Posterior cingulate gyrus (tissue), 11 donors: ENCODE data around the gene OLFM1.
"Not testable (repeated sequence)": the region's sequence is repeated elsewhere in the genome, so short reads cannot be mapped to it uniquely, and the experiment has no call there.

Experiments used
- DNase-seq, 10 donors: peaks; one replicate each; pipeline versions ENCODE4 v3.0.0 to v3.0.0-alpha.2; 2020 to 2021; ENCODE audit warnings: mixed read lengths in 3 of 10
- intact Hi-C: fragments of 100-400 bp; cut with DNase I; formaldehyde crosslinking; loops from one replicate; pipeline ENCODE4 v1.15.1; 2023

The OLFM1 gene

GRCh38 chr9:135141183-135141774, 53.8 kb downstream of the OLFM1 start:
- intact Hi-C loops: no loop called here
- DNase-seq: no peak

GRCh38 chr9:135144581-135145170, 57.2 kb downstream of the OLFM1 start:
- intact Hi-C loops: no loop called here
- peak in 1 of 10 donors; percentile 63 for DNase-seq

GRCh38 chr9:135145312-135145711, 57.8 kb downstream of the OLFM1 start:
- intact Hi-C loops: no loop called here
- DNase-seq: peak in 1 of 10 donors; percentile 22

GRCh38 chr9:135146241-135146640, 58.8 kb downstream of the OLFM1 start:
- DNase-seq: peak in 1 of 10 donors; percentile 43
- intact Hi-C loops: no loop called here

GRCh38 chr9:135146766-135147473, 59.5 kb downstream of the OLFM1 start:
- peak in 9 of 10 donors; percentile 24 to 97 (median 78) for DNase-seq
- intact Hi-C loops: no loop called here

- intact Hi-C loops: no loop called here
- DNase-seq: peak in 2 of 10 donors; percentile 81 to 84
Observed at GRCh38 chr9:135147474-135147805, 60.0 kb downstream of the OLFM1 start.

GRCh38 chr9:135147938-135148337, 60.5 kb downstream of the OLFM1 start:
- DNase-seq: peak in 2 of 10 donors; percentile 75 to 79
- intact Hi-C loops: no loop called here

- intact Hi-C loops: no loop called here
Observed at GRCh38 chr9:135148386-135148785, 60.9 kb downstream of the OLFM1 start.

GRCh38 chr9:135149901-135150300, 62.4 kb downstream of the OLFM1 start:
- intact Hi-C loops, DNase-seq: not testable (repeated sequence)

More at GRCh38 chr9:135148386-135148785, 60.9 kb downstream of the OLFM1 start:
- DNase-seq: no peak

- intact Hi-C loops: no loop called here
- DNase-seq: peak in 1 of 10 donors; percentile 61
Observed at GRCh38 chr9:135150981-135151380, 63.5 kb downstream of the OLFM1 start.

GRCh38 chr9:135151757-135152613, 64.5 kb downstream of the OLFM1 start:
- DNase-seq: peak in 1 of 10 donors; percentile 9
- intact Hi-C loops: no loop called here

GRCh38 chr9:135152614-135153334, 65.3 kb downstream of the OLFM1 start:
- intact Hi-C loops: no loop called here
- DNase-seq: peak in 1 of 10 donors; percentile 69

- intact Hi-C loops: no loop called here
- DNase-seq: peak in 1 of 10 donors; percentile 72
Observed at GRCh38 chr9:135154050-135154615, 66.7 kb downstream of the OLFM1 start.

GRCh38 chr9:135155396-135155795, 67.9 kb downstream of the OLFM1 start:
- DNase-seq: peak in 1 of 10 donors; percentile 10
- intact Hi-C loops: no loop called here

GRCh38 chr9:135156525-135157510, 69.3 kb downstream of the OLFM1 start:
- peak in 2 of 10 donors; percentile 25 to 84 for DNase-seq
- intact Hi-C loops: no loop called here

GRCh38 chr9:135157856-135158563, 70.5 kb downstream of the OLFM1 start:
- DNase-seq: peak in 1 of 10 donors; percentile 16
- intact Hi-C loops: no loop called here

GRCh38 chr9:135158564-135158937, 71.1 kb downstream of the OLFM1 start:
- DNase-seq: no peak
- intact Hi-C loops: no loop called here

- DNase-seq: peak in 1 of 10 donors; percentile 62
- intact Hi-C loops: no loop called here
Observed at GRCh38 chr9:135159801-135160200, 72.3 kb downstream of the OLFM1 start.
